H9 (cell line): ENCODE data around the gene CACNG6. TPM values are rescaled to one million over a fixed set of nuclear protein-coding genes. Genes with fewer than 3 reads are reported as not detected.

Source experiments
- DNase-seq: peaks from one replicate; pipeline ENCODE4 v3.0.0-alpha.2; 2017
- H2AFZ ChIP-seq: one replicate; pipeline ENCODE4 v1.6.1; 2013; ENCODE audit warnings: mild to moderate bottlenecking, low read length, control low read depth, moderate library complexity
- H2AK5ac ChIP-seq: 2 replicates; pipeline ENCODE4 v1.6.1; 2013; ENCODE audit warnings: low read length, control low read depth, mixed read lengths; ENCODE audit not compliant: insufficient read length
- H2BK120ac ChIP-seq: one replicate; pipeline ENCODE4 v1.6.1; 2013; ENCODE audit warnings: low read depth, mild to moderate bottlenecking, low read length, control low read depth, inconsistent platforms; ENCODE audit not compliant: poor library complexity, severe bottlenecking
- H2BK12ac ChIP-seq: 2 replicates; pipeline ENCODE4 v1.6.1; 2013; ENCODE audit warnings: low read length, control low read depth, mixed read lengths, low read depth; ENCODE audit not compliant: insufficient read length
- H2BK15ac ChIP-seq: 2 replicates; pipeline ENCODE4 v1.6.1; 2013; ENCODE audit warnings: low read depth, low read length, control low read depth
- H2BK20ac ChIP-seq: one replicate; pipeline ENCODE4 v1.6.1; 2013; ENCODE audit warnings: low read depth, mild to moderate bottlenecking, low read length, control low read depth, inconsistent platforms; ENCODE audit not compliant: poor library complexity, severe bottlenecking
- H2BK5ac ChIP-seq: 2 replicates; pipeline ENCODE4 v1.6.1; 2013; ENCODE audit warnings: low read length, control low read depth, mixed read lengths; ENCODE audit not compliant: insufficient read length
- H3K14ac ChIP-seq: 2 replicates; pipeline ENCODE4 v1.6.1; 2013; ENCODE audit warnings: low read length, control low read depth; ENCODE audit not compliant: insufficient read depth
- H3K18ac ChIP-seq: 2 replicates; pipeline ENCODE4 v1.6.1; 2013; ENCODE audit warnings: low read depth, mild to moderate bottlenecking, mixed read lengths, low read length, control low read depth; ENCODE audit not compliant: insufficient read length
- H3K23ac ChIP-seq: 2 replicates; pipeline ENCODE4 v1.6.1; 2013; ENCODE audit warnings: low read length, control low read depth, mixed read lengths, low read depth; ENCODE audit not compliant: insufficient read length
- H3K23me2 ChIP-seq: 2 replicates; pipeline ENCODE4 v1.6.1; 2013; ENCODE audit warnings: low read depth, mild to moderate bottlenecking, mixed read lengths, low read length, control low read depth; ENCODE audit not compliant: insufficient read length, poor library complexity, severe bottlenecking
- H3K27ac ChIP-seq: 2 replicates; pipeline ENCODE4 v1.5.1; 2013; ENCODE audit warnings: low read length, control low read depth, mixed read lengths, low read depth; ENCODE audit not compliant: insufficient read length
- H3K27me3 ChIP-seq: 2 replicates; pipeline ENCODE4 v1.6.1; 2013; ENCODE audit warnings: low read length, control low read depth, inconsistent platforms; ENCODE audit not compliant: insufficient read depth
- H3K4ac ChIP-seq: 2 replicates; pipeline ENCODE4 v1.6.1; 2013; ENCODE audit warnings: low read depth, mild to moderate bottlenecking, control low read depth, inconsistent platforms, low read length, moderate library complexity
- H3K4me1 ChIP-seq: 2 replicates; pipeline ENCODE4 v1.6.1; 2013; ENCODE audit warnings: low read length, control low read depth, inconsistent platforms; ENCODE audit not compliant: insufficient read depth
- H3K4me2 ChIP-seq: 2 replicates; pipeline ENCODE4 v1.6.1; 2013; ENCODE audit warnings: low read length, control low read depth, mixed read lengths; ENCODE audit not compliant: insufficient read length, insufficient read depth
- H3K56ac ChIP-seq: 2 replicates; pipeline ENCODE4 v1.6.1; 2013; ENCODE audit warnings: low read depth, mild to moderate bottlenecking, mixed read lengths, low read length, control low read depth; ENCODE audit not compliant: insufficient read length
- H3K79me1 ChIP-seq: 2 replicates; pipeline ENCODE4 v1.6.1; 2013; ENCODE audit warnings: low read depth, mild to moderate bottlenecking, moderate library complexity, low read length, control low read depth, inconsistent platforms; ENCODE audit not compliant: insufficient read depth, poor library complexity, severe bottlenecking
- H3K79me2 ChIP-seq: 2 replicates; pipeline ENCODE4 v1.6.1; 2013; ENCODE audit warnings: low read length, control low read depth, inconsistent platforms; ENCODE audit not compliant: insufficient read depth
- H3K9ac ChIP-seq: 2 replicates; pipeline ENCODE4 v1.6.1; 2013; ENCODE audit warnings: low read length, control low read depth, mixed read lengths; ENCODE audit not compliant: insufficient read length; ENCODE audit errors: extremely low read depth
- H3K9me3 ChIP-seq: one replicate; pipeline ENCODE4 v1.6.1; 2013; ENCODE audit warnings: low read depth, low read length, inconsistent platforms; ENCODE audit not compliant: control insufficient read depth
- H3T11ph ChIP-seq: one replicate; pipeline ENCODE4 v1.6.1; 2013; ENCODE audit warnings: mild to moderate bottlenecking, low read length, control low read depth, inconsistent platforms
- H4K20me1 ChIP-seq: one replicate; pipeline ENCODE4 v1.6.1; 2013; ENCODE audit not compliant: control insufficient read depth, insufficient read length, insufficient read depth
- H4K5ac ChIP-seq: 2 replicates; pipeline ENCODE4 v1.6.1; 2013; ENCODE audit warnings: low read depth, mild to moderate bottlenecking, mixed read lengths, low read length, control low read depth; ENCODE audit not compliant: insufficient read length
- H4K8ac ChIP-seq: replicated peaks from 2 replicates; pipeline ENCODE4 v1.6.1; 2013; ENCODE audit warnings: low read length, control low read depth, mixed read lengths, low read depth; ENCODE audit not compliant: insufficient read length
- H4K91ac ChIP-seq: 2 replicates; pipeline ENCODE4 v1.6.1; 2013; ENCODE audit warnings: low read depth, mild to moderate bottlenecking, moderate library complexity, mixed read lengths, low read length, control low read depth; ENCODE audit not compliant: insufficient read length
- H3K27ac Mint-ChIP-seq, 3 experiments: 2 replicates in 2 of 3; 3 replicates in 1 of 3; pipeline ENCODE4 v1.8.0; 2020 to 2021; ENCODE audit warnings: mixed read lengths in 3 of 3, mild to moderate bottlenecking in 1 of 3, moderate library complexity in 1 of 3
- H3K27me3 Mint-ChIP-seq: 2 replicates; pipeline ENCODE4 v1.8.0; 2021; ENCODE audit warnings: low read depth, mild to moderate bottlenecking, moderate library complexity, mixed read lengths
- H3K36me3 Mint-ChIP-seq, 3 experiments: 2 replicates in 2 of 3; 3 replicates in 1 of 3; pipeline ENCODE4 v1.8.0; 2020 to 2021; ENCODE audit warnings: low read depth in 3 of 3, mixed read lengths in 3 of 3; ENCODE audit not compliant: insufficient read depth in 1 of 3
- H3K4me1 Mint-ChIP-seq, 2 experiments: 2 replicates each; pipeline ENCODE4 v1.8.0; 2020; ENCODE audit warnings: mixed read lengths in 2 of 2
- H3K4me3 Mint-ChIP-seq, 2 experiments: 2 replicates in 1 of 2; 3 replicates in 1 of 2; pipeline ENCODE4 v1.8.0; 2020 to 2021; ENCODE audit warnings: mild to moderate bottlenecking in 2 of 2, mixed read lengths in 2 of 2, moderate library complexity in 1 of 2
- H3K9me3 Mint-ChIP-seq, 2 experiments: 2 replicates in 1 of 2; 3 replicates in 1 of 2; pipeline ENCODE4 v1.8.0; 2020; ENCODE audit warnings: mild to moderate bottlenecking in 2 of 2, mixed read lengths in 2 of 2, moderate library complexity in 1 of 2
- WGBS: extraction: QIAGEN DNeasy Blood & Tissue Kit; methylation state at CpG from one replicate; pipeline ENCODE4 v1.1.7; 2013; ENCODE audit warnings: missing lambda C conversion rate, low lambda C conversion rate, mixed read lengths; ENCODE audit not compliant: insufficient read length; ENCODE audit errors: extremely low coverage; 5-methylcytosine and 5-hydroxymethylcytosine counted together
- total RNA-seq: library from RNA; stranded (reverse); gene quantifications from 2 replicates; pipeline ENCODE4 v1.2.1, GENCODE V29; 2021
- TF ChIP-seq, protein P1 (sequence below): fragments of 200-600 bp; sonication (generic); conservative IDR thresholded peaks from 3 replicates; pipeline ENCODE4 v1.8.0; 2021; ENCODE audit warnings: antibody characterized with exemption, mild to moderate bottlenecking

CACNG6 gene
- total RNA-seq, 1 experiment from 2014 or later, result 1.6 TPM

DNA sequence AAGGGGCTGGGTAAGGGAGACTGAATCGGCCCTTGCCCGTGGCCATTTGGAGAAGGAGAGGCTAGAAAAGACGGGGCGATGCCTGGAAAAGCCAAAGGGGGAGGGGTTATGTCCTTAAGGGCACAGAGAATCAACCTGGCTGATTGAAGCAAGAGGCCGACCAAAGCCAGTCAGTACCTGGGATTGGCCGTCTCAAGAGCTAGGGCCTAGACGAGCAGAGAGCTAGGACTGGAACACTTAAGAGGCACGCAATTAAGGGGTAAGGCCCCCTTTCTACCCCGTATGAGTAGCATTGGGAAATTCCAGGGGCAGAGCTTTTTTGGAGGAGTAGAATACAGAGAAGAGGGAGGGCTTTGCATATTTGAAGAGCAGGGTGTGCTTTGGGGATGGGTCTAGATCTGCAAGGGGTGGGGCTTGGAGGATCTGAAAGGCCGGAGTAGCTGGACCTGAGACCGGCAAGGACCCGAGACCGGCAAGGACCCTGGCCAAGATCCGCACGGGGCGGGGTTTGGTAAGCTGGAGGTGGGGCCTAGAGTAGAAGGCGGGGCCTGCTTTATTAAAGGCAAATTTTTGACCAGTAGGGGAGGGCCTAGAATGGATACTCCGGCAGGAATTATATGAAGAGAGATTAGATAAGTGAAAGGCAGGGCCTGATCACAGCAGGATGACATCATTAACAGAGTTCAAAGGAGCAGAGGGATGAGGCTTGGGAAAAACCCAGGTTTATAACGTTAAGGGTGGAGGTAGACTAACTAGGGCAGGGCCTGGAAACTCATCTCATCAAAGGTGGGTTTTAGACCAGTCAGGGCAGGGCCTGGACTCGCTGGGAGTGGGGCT lies 10.7 kb upstream of the CACNG6 start:
- Histone ChIP-seq H4K8ac (no peak overlapping the region), H2AFZ (no peak overlapping the region), H3K4me1 (peaks cover 2% of the 10 kb centered on the region; the same call in 1 of the 2 replicates), H3K9me3 (no peaks in the 10 kb centered on the region), H3K18ac (peak overlapping the region; percentile 54), H4K91ac (no peak overlapping the region), H3K27ac (peak overlapping the region; percentile 24), H3K14ac (no peak overlapping the region; the same call in 1 of the 2 replicates), H4K5ac (no peak overlapping the region), H3K27me3 (no peaks in the 10 kb centered on the region), H2BK20ac (no peak overlapping the region), H3T11ph (no peak overlapping the region), H3K9ac (peak overlapping the region; percentile 36), H4K20me1 (no peaks in the 10 kb centered on the region), H3K79me1 (no peaks in the 10 kb centered on the region), H2BK15ac (no peak overlapping the region), H2BK12ac (no peak overlapping the region), H3K4me2 (peak overlapping the region; percentile 78), H3K23me2 (peaks cover 24% of the 10 kb centered on the region), H3K23ac (no peak overlapping the region), H3K4ac (no peak overlapping the region), H2BK5ac (no peak overlapping the region), H2BK120ac (no peak overlapping the region), H3K56ac (no peak overlapping the region), H3K79me2 (no peaks in the 10 kb centered on the region), H2AK5ac (no peak overlapping the region)
- H3K4me1 Mint-ChIP-seq, result peaks cover 12 to 18% of the 10 kb centered on the region in 2 experiments
- DNase-seq, result peak; percentile 95
- TF ChIP-seq, protein P1, sequence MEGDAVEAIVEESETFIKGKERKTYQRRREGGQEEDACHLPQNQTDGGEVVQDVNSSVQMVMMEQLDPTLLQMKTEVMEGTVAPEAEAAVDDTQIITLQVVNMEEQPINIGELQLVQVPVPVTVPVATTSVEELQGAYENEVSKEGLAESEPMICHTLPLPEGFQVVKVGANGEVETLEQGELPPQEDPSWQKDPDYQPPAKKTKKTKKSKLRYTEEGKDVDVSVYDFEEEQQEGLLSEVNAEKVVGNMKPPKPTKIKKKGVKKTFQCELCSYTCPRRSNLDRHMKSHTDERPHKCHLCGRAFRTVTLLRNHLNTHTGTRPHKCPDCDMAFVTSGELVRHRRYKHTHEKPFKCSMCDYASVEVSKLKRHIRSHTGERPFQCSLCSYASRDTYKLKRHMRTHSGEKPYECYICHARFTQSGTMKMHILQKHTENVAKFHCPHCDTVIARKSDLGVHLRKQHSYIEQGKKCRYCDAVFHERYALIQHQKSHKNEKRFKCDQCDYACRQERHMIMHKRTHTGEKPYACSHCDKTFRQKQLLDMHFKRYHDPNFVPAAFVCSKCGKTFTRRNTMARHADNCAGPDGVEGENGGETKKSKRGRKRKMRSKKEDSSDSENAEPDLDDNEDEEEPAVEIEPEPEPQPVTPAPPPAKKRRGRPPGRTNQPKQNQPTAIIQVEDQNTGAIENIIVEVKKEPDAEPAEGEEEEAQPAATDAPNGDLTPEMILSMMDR, result no peak
- peaks cover 12% of the 10 kb centered on the region for H3K27me3 Mint-ChIP-seq
- peak overlapping the region; percentile 73 to 96 for H3K4me3 Mint-ChIP-seq
- no peaks in the 10 kb centered on the region; a peak in 2 of 7 replicates for H3K36me3 Mint-ChIP-seq
- H3K27ac Mint-ChIP-seq, result peak overlapping the region; percentile 98 to 100 (median 99)
- H3K9me3 Mint-ChIP-seq, result no peaks in the 10 kb centered on the region; a peak in 1 of 5 replicates
- WGBS, result no CpG with 5 or more reads among the region's 20 CpGs
